HT-29 (cell line): ENCODE measurements around the gene VSTM1. TPM values are rescaled to one million over a fixed set of nuclear protein-coding genes. Genes with fewer than 3 reads are reported as not detected.
A peak's percentile ranks its signal among the peaks of the same experiment; 100 is the strongest.
"Not testable (repeated sequence)": the region's sequence is repeated elsewhere in the genome, so short reads cannot be mapped to it uniquely, and the experiment has no call there.

Experiments
- DNase-seq: peaks from one replicate; pipeline ENCODE4 v3.0.0-alpha.2; 2015; ENCODE audit warnings: low spot score
- total RNA-seq: library from RNA; depleted of rRNA; stranded (reverse); fragments of >200 nt; shearing (Covaris generic); gene quantifications from 2 replicates; pipeline ENCODE4 v1.2.3, GENCODE V29; 2014; rRNA removed

VSTM1 gene
- not detected in 2 replicates for total RNA-seq

GRCh38 chr19:54063350-54064116, at the start of gene VSTM1:
Gene VSTM1, minus strand, starts transcription at chr19:54063897. Its CDS starts 120 bp downstream, at chr19:54063777.
- DNase-seq = no peak

DNA sequence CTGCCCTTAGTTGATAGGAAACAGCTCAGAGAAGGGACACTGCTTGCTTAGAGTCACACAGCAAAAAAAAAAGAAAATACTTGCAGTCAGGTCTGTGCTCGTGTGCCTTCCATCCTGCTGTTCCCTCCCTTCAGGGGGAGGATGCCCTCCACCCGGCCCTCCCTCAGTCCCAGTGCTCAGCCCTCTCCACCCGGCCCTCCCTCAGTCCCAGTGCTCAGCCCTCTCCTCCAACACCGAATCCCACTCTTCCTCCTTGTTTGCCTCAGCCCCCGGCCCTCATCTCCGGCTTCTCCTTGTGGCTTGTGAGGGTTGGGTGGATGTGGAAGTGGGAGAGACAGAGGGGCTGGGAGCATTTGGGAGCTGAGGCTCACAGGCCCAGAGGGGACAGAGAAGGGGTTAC, 46.0 kb upstream of the VSTM1 start:
- DNase-seq = no peak

GRCh38 chr19:54108496-54108895, 44.8 kb upstream of the VSTM1 start:
- no peak for DNase-seq

DNA sequence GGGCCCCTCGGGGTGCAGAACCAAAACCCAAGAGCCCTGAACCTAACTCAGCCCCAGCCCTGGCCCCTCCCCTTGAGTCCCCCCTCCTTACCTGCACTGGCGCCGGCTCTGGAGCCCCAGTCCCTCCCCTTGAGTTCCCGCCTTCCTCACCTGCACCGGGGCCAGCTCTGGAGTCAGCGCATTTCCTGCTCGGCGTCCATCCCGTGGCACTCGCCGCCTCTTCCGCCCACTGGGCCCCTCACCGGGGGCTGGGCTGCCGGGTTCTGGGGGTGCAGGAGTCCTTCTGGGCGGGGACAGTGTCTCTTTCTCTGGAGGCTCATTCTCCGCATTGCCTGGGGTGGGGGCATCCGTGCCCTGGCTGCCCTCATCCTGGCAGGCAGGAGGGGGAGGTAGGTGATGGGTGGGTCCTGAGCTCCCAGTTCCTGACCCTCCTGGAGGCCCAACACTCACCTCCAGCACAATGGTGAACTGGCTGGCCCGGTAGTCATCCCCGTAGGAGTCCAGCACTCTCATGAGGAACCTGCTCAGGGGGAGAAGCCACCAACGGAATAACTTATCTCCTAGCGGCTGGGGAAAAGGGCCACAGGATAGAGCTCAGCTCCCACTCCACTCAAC, 44.3 kb upstream of the VSTM1 start:
- no peak for DNase-seq

- no peak for DNase-seq
Measured at GRCh38 chr19:54106716-54107115, 43.0 kb upstream of the VSTM1 start.

- DNase-seq = no peak
Measured at GRCh38 chr19:54105796-54106195, 42.1 kb upstream of the VSTM1 start.

GRCh38 chr19:54104998-54105715, 41.5 kb upstream of the VSTM1 start:
- no peak for DNase-seq

- peak; percentile 100 for DNase-seq
Measured at GRCh38 chr19:54102421-54103169, 38.9 kb upstream of the VSTM1 start, which contains the start of gene NDUFA3. Gene NDUFA3, plus strand, starts transcription at chr19:54102855. Its CDS starts 24 bp downstream, at chr19:54102879.

- no peak for DNase-seq
Measured at GRCh38 chr19:54100561-54100960, 36.9 kb upstream of the VSTM1 start, which contains the start of gene OSCAR. Gene OSCAR, minus strand, starts transcription at chr19:54100803. Its CDS starts 11 bp downstream, at chr19:54100792.

DNA sequence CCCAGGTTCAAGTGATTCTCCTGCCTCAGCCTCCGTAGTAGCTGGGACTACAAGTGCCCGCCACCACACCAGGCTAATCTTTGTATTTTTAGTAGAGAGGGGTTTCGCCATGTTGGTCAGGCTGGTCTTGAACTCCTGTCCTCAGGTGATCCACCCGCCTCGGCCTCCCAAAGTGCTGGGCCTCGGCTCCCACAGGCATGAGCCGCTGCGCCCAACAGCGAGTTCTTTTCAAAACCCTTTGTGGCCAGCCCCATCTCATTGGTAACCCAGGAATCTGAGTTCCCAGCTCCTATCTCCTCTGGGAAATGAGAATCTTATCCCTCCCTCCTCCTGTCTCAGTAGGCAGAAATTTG, 36.2 kb upstream of the VSTM1 start:
- not testable (repeated sequence) for DNase-seq

- no peak for DNase-seq
Measured at GRCh38 chr19:54099190-54099902, 35.6 kb upstream of the VSTM1 start.

DNA sequence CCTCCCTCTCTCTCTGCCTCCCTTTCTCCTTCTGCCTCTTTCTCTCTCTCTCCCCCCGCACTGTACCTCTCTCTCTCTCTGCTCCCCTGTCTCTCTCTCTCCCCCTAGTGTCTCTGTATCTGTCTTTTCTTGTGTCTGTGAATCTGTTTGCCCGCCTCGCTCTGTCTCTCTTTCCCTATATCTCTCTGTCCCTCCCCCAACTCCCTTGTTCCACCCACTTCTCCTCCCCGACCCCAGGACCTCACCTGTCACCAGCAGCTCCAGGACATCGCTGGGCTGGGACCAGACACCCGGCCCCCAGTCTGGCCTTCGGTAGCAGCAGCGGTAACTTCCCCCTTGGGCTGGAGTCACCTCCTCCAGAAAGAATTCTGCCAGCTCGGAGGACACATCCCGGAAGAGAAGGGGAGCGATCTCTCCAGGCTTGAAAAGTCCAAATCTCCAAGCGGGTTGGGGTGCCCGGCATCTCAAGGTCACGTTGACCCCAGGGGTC, 33.0 kb upstream of the VSTM1 start:
- no peak for DNase-seq

DNA sequence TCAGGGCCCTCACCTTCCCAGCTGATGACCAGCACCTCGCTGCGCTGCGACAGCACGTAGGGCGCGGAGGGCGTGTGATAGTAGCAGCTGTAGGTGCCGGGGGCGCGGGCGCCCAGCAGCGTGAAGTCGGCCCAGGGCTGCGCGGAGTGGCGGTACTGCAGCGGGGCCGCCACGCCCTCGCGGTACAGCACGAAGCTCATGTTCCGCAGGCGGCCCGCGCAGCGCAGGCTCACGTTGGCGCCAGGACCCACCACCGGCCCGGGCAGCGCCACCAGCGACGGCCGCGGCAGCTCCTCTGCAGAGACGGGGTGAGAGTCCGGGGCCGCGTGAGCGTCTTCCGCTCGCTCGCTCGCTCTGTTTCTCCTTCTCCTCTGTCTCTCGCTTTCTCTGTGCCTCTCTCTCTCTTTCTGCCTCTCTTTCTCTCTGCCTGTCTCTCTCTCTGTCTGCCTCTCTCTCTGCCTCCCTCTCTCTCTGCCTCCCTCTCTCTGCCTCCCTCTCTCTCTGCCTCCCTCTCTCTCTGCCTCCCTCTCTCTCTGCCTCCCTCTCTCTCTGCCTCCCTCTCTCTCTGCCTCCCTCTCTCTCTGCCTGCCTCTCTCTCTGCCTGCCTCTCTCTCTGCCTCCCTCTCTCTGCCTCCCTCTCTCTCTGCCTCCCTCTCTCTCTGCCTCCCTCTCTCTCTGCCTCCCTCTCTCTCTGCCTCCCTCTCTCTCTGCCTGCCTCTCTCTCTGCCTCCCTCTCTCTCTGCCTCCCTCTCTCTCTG, 32.3 kb upstream of the VSTM1 start:
- DNase-seq = not testable (repeated sequence)

DNA sequence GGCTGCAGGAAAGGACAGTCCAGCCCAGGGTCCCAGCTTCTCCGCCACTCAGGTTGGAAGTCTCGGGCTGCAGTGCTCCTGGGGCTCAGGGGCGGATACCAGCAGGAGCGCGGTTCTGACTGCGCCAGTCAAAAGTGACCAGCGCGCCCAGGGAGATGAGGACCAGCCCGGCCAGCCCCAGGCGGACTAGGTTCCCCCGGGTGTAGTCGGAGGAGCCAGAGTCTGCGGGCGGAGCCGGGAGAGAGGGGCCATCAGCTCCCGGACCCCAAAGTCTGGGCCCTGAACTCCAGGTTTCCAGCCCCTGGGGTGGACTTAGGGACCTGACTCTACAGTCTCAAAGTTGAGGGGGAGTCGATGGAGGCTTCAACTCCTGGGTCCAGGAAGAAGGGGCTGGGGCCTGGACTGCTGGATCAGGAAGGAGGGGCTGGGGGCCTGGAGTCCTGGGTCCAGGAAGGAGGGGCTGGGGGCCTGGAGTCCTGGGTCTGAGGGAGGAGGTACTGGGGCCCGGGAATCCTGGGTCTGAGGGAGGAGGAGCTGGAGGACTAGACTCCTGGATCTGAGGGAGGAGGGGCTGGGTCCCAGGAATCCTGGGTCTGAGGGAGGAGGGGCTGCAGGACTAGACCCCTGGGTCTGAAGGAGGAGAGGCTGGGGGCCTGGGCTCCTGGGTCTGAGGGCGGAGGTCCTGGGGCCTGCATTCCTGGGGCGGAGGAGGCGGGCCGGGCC, 31.6 kb upstream of the VSTM1 start:
- no peak for DNase-seq

- DNase-seq = no peak
Measured at GRCh38 chr19:54094426-54095000, 30.8 kb upstream of the VSTM1 start.

DNA sequence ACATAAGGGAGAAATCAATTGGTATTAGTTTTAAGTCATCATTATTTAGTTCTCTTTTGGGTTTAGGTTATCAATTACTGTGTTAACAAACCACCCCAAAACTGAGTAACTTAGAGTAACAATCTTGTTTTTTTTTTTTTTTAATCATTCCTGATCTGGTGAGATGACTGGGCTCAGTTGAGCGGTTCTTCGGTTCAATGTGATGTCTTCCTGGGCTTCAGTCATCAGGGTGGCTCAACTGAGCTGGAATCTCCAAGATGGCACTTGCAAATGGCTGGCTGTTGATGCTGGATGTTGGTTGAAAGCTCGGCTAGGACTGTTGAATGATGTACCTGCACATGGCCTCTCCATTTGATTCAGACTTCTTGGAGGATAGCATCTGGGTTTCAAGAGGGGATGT, 20.7 kb upstream of the VSTM1 start:
- no peak for DNase-seq

- DNase-seq = no peak
Measured at GRCh38 chr19:54081032-54081431, 17.3 kb upstream of the VSTM1 start, which contains the start of gene TARM1. Gene TARM1, minus strand, starts transcription at chr19:54081365. Its CDS starts 25 bp downstream, at chr19:54081340.

GRCh38 chr19:54077334-54077733, 13.6 kb upstream of the VSTM1 start:
- no peak for DNase-seq

DNA sequence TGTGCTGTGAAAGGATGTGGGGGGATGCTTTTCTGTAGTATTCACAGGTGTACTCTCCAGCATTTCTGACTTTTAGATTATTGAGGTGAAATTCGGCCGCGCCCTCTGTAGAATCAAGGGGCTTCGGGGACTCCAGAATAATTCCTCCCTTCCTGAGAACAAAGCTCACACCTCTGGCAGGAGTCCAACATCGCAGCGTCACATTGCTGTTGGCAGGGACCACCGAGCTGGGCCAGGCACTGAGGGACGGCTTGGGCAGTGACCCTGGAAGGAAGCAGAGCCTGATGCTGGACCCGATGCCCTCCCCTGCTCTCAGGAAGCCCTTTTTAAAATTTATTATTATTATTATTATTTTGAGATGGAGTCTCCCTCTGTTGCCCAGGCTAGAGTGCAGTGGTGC, 11.2 kb upstream of the VSTM1 start:
- DNase-seq = no peak
